Measurements from ENCODE around the gene UNC13B. TPM values are rescaled to one million over a fixed set of nuclear protein-coding genes. Genes with fewer than 3 reads are reported as not detected.

The UNC13B gene
- total and polyA plus RNA-seq, 2 of the 8 experiments (the other 6 are each of a cell fraction or from before 2014, with no cell fraction given), result 23.1 to 51.7 TPM

GRCh38 chr9:35225677-35226076 is 63.9 kb downstream of the UNC13B start (continued):
- TF ChIP-seq CEBPB (IDR thresholded peaks at IDR 0.05; ENCODE audit: low read depth, low read length), result no peak
